NT2/D1 (cell line): ENCODE measurements around the gene PRMT7.

Experiments used
- YY1 ChIP-seq: IDR thresholded peaks from 2 replicates; pipeline ENCODE4 v1.6.1; 2011; ENCODE audit not compliant: insufficient read length, insufficient read depth
- ZNF274 ChIP-seq: IDR thresholded peaks from 2 replicates; pipeline ENCODE4 v1.6.1; 2011; ENCODE audit warnings: mild to moderate bottlenecking, low read depth, low read length

- TF ChIP-seq YY1 (no peak), ZNF274 (no peak)
These were observed 22.6 kb upstream of the PRMT7 start for GRCh38 chr16:68288252-68288650.
